Epithelial cell of esophagus (primary cell): ENCODE measurements around the gene SEC23IP.

Experiments
- DNase-seq: peaks from one replicate; pipeline ENCODE4 v3.0.0; 2010; ENCODE audit warnings: low read depth
- H3K4me3 ChIP-seq: 2 replicates; pipeline ENCODE4 v1.5.1; 2011; ENCODE audit warnings: mild to moderate bottlenecking, low read length, control low read depth
- TF ChIP-seq, protein P1 (sequence below): IDR thresholded peaks from 2 replicates; pipeline ENCODE4 v1.5.1; 2011; ENCODE audit warnings: low read depth, mild to moderate bottlenecking, low read length, control low read depth, inconsistent platforms; ENCODE audit not compliant: insufficient read depth; ENCODE audit errors: missing control alignments

SEC23IP gene

GRCh38 chr10:119858063-119858462 is 34.5 kb upstream of the SEC23IP start:
- TF ChIP-seq, protein P1, sequence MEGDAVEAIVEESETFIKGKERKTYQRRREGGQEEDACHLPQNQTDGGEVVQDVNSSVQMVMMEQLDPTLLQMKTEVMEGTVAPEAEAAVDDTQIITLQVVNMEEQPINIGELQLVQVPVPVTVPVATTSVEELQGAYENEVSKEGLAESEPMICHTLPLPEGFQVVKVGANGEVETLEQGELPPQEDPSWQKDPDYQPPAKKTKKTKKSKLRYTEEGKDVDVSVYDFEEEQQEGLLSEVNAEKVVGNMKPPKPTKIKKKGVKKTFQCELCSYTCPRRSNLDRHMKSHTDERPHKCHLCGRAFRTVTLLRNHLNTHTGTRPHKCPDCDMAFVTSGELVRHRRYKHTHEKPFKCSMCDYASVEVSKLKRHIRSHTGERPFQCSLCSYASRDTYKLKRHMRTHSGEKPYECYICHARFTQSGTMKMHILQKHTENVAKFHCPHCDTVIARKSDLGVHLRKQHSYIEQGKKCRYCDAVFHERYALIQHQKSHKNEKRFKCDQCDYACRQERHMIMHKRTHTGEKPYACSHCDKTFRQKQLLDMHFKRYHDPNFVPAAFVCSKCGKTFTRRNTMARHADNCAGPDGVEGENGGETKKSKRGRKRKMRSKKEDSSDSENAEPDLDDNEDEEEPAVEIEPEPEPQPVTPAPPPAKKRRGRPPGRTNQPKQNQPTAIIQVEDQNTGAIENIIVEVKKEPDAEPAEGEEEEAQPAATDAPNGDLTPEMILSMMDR = no peak
- no peak for DNase-seq
- H3K4me3 ChIP-seq = no peak overlapping the region

DNA sequence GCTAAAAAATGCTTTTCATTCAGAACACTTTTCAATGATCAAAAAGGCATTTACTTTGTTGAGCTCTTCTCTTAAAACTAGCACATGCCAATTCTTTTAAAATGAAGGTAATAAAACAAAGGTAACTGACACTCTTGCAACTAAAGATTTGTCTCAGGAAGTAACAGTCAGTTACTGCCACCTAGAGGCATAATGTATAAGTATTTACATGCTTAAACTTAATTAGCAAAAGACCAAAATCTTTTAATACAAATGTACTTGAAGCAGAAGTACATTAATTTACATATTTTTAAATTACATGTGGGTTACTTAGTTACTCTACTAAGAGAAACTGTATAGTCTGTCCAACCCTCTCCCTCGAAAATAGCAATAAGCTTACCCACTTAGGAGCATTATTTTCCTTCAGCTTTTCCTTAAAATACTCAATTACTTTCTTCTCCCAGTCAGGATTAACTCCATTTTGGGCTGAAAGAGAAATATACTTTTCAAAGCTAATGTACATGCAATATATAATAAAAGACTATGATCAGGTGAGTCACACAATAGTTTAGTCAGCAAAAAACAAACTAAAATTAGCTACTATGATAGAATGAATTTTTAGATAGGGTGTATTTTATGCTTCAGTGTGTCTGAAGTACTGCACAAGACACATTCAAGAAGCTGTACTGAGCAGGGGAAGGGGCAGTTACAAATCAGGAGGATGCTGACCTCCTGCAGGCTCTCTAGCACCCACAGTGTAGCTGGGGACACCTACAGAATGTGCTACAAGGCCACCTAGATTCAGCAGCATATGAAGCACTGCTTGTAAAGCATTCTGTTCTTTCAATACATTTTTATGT is 32.9 kb upstream of the SEC23IP start:
- TF ChIP-seq, protein P1 = peak; percentile 52
- H3K4me3 ChIP-seq = no peak overlapping the region
- peak; percentile 64 for DNase-seq

DNA sequence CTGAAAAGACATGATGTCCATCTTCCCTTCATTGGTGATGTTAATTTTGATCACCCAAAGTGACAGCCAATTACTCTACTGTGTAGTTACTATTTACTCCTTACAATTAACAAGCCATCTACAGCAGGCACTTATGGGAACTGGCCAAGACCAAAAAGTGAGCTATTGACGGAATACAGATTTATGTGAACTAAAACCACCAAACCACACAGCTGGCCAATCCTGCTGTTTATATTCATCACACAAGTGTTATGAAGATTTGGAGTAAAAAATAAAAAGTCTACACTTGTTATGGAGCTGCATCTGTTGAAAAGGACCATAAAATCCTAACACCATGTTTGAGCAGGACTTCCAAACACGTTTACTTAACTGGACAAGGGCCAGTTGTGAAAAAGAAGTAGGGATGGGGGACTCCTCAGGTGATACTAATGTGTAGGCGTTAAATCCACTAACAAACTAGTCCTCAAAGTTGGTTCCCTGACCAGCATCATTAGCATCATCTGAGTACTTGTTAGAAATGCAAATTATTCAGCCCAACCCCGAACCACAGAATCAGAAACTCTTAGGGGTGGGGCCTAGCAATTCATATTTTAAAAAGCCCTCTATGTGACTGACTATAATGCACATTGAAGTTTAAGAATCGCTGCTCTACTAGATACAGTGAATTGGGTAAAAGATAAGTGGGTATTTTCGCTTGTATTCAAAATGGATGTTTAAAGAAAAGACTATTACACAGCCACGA is 31.5 kb upstream of the SEC23IP start:
- H3K4me3 ChIP-seq = no peak overlapping the region
- TF ChIP-seq, protein P1 = no peak
- DNase-seq = no peak

GRCh38 chr10:119862524-119862923 is 30.0 kb upstream of the SEC23IP start:
- no peak overlapping the region for H3K4me3 ChIP-seq
- DNase-seq = no peak
- TF ChIP-seq, protein P1 = no peak

GRCh38 chr10:119863951-119864565 is 28.5 kb upstream of the SEC23IP start:
- no peak for DNase-seq
- TF ChIP-seq, protein P1 = no peak
- H3K4me3 ChIP-seq = no peak overlapping the region

GRCh38 chr10:119865699-119866240 is 26.8 kb upstream of the SEC23IP start:
- no peak for DNase-seq
- H3K4me3 ChIP-seq = no peak overlapping the region
- TF ChIP-seq, protein P1 = no peak
